ENCODE data around the gene ATF7IP2. TPM values are rescaled to one million over a fixed set of nuclear protein-coding genes. Genes with fewer than 3 reads are reported as not detected.

The ATF7IP2 gene
- total and polyA plus RNA-seq, 2 of the 13 experiments (the other 11 are each of a cell fraction or from before 2014, with no cell fraction given), result 117 to 217 TPM

- TF ChIP-seq ZNF503 (CRISPR knock-in tag; IDR thresholded peaks at IDR 0.05) (no peak), ZMYM3 (CRISPR knock-in tag; IDR thresholded peaks at IDR 0.05) (0 out of 2 replicates have a peak, but pooled peaks have one; percentile 42), ZNF143 (CRISPR knock-in tag; IDR thresholded peaks at IDR 0.05) (no peak), CSRNP2 (CRISPR knock-in tag; conservative IDR thresholded peaks at IDR 0.05; ENCODE audit: low read depth) (no peak), ZNF672 (CRISPR knock-in tag; IDR thresholded peaks at IDR 0.05) (no peak), THAP11 (CRISPR knock-in tag; IDR thresholded peaks at IDR 0.05) (peak; percentile 60), MXD1 (CRISPR knock-in tag; IDR thresholded peaks at IDR 0.05) (no peak), ZBTB44 (CRISPR knock-in tag; IDR thresholded peaks at IDR 0.05) (no peak), ZNF773 (CRISPR knock-in tag; IDR thresholded peaks at IDR 0.05; ENCODE audit: borderline replicate concordance) (no peak), ZNF3 (CRISPR knock-in tag; IDR thresholded peaks at IDR 0.05) (no peak), ZNF275 (CRISPR knock-in tag; IDR thresholded peaks at IDR 0.05; ENCODE audit: borderline replicate concordance) (no peak), EED (CRISPR knock-in tag; IDR thresholded peaks at IDR 0.05) (peak; percentile 59; the same call in 1 of the 2 replicates), ATF7-NPFF (CRISPR knock-in tag; IDR thresholded peaks at IDR 0.05; ENCODE audit: low read depth) (no peak), U2AF2 (IDR thresholded peaks at IDR 0.05; ENCODE audit: low read depth, low read length) (no peak)
- TF ChIP-seq, protein P1, sequence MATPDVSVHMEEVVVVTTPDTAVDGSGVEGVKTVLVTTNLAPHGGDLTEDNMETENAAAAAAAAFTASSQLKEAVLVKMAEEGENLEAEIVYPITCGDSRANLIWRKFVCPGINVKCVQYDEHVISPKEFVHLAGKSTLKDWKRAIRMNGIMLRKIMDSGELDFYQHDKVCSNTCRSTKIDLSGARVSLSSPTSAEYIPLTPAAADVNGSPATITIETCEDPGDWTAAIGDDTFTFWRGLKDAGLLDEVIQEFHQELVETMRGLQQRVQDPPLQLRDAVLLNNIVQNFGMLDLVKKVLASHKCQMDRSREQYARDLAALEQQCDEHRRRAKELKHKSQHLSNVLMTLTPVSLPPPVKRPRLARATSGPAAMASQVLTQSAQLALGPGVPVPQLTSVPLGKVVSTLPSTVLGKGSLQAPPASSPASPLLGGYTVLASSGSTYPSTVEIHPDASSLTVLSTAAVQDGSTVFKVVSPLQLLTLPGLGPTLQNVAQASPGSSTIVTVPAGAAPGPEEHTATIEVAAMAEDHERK (CRISPR knock-in tag; IDR thresholded peaks at IDR 0.05; ENCODE audit: low read depth), result no peak
- TF ChIP-seq, protein P2, sequence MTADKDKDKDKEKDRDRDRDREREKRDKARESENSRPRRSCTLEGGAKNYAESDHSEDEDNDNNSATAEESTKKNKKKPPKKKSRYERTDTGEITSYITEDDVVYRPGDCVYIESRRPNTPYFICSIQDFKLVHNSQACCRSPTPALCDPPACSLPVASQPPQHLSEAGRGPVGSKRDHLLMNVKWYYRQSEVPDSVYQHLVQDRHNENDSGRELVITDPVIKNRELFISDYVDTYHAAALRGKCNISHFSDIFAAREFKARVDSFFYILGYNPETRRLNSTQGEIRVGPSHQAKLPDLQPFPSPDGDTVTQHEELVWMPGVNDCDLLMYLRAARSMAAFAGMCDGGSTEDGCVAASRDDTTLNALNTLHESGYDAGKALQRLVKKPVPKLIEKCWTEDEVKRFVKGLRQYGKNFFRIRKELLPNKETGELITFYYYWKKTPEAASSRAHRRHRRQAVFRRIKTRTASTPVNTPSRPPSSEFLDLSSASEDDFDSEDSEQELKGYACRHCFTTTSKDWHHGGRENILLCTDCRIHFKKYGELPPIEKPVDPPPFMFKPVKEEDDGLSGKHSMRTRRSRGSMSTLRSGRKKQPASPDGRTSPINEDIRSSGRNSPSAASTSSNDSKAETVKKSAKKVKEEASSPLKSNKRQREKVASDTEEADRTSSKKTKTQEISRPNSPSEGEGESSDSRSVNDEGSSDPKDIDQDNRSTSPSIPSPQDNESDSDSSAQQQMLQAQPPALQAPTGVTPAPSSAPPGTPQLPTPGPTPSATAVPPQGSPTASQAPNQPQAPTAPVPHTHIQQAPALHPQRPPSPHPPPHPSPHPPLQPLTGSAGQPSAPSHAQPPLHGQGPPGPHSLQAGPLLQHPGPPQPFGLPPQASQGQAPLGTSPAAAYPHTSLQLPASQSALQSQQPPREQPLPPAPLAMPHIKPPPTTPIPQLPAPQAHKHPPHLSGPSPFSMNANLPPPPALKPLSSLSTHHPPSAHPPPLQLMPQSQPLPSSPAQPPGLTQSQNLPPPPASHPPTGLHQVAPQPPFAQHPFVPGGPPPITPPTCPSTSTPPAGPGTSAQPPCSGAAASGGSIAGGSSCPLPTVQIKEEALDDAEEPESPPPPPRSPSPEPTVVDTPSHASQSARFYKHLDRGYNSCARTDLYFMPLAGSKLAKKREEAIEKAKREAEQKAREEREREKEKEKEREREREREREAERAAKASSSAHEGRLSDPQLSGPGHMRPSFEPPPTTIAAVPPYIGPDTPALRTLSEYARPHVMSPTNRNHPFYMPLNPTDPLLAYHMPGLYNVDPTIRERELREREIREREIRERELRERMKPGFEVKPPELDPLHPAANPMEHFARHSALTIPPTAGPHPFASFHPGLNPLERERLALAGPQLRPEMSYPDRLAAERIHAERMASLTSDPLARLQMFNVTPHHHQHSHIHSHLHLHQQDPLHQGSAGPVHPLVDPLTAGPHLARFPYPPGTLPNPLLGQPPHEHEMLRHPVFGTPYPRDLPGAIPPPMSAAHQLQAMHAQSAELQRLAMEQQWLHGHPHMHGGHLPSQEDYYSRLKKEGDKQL (CRISPR knock-in tag; IDR thresholded peaks at IDR 0.05; ENCODE audit: low read depth), result no peak
Observed at GRCh38 chr16:10509534-10510025, 123.7 kb downstream of the ATF7IP2 start (continued).
